Measurements from ENCODE around the gene FAM13A.

DNA sequence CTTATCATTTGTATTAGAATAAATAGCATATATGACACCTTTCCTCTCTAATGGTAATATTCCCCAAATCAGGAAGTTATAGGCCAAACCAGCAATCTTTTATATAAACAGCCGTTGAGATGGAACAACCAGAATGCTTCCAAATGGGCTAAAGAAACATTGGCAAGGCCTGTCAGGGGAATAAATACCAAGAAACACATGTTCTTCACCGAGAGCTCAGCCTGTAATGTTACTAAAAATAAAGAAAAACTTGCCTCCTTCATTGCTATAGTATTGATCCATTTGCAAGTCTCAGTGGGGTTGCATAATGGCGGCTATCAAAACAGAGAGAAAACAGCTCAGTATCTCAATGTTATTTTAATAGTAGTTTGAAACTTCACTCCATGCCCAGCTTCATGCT is 104.9 kb downstream of the FAM13A start:
- TF ChIP-seq, protein P1, sequence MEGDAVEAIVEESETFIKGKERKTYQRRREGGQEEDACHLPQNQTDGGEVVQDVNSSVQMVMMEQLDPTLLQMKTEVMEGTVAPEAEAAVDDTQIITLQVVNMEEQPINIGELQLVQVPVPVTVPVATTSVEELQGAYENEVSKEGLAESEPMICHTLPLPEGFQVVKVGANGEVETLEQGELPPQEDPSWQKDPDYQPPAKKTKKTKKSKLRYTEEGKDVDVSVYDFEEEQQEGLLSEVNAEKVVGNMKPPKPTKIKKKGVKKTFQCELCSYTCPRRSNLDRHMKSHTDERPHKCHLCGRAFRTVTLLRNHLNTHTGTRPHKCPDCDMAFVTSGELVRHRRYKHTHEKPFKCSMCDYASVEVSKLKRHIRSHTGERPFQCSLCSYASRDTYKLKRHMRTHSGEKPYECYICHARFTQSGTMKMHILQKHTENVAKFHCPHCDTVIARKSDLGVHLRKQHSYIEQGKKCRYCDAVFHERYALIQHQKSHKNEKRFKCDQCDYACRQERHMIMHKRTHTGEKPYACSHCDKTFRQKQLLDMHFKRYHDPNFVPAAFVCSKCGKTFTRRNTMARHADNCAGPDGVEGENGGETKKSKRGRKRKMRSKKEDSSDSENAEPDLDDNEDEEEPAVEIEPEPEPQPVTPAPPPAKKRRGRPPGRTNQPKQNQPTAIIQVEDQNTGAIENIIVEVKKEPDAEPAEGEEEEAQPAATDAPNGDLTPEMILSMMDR (tag by site-specific recombination; IDR thresholded peaks at IDR 0.05), result no peak
- TF ChIP-seq, protein P2, sequence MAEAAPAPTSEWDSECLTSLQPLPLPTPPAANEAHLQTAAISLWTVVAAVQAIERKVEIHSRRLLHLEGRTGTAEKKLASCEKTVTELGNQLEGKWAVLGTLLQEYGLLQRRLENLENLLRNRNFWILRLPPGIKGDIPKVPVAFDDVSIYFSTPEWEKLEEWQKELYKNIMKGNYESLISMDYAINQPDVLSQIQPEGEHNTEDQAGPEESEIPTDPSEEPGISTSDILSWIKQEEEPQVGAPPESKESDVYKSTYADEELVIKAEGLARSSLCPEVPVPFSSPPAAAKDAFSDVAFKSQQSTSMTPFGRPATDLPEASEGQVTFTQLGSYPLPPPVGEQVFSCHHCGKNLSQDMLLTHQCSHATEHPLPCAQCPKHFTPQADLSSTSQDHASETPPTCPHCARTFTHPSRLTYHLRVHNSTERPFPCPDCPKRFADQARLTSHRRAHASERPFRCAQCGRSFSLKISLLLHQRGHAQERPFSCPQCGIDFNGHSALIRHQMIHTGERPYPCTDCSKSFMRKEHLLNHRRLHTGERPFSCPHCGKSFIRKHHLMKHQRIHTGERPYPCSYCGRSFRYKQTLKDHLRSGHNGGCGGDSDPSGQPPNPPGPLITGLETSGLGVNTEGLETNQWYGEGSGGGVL (tag by site-specific recombination; IDR thresholded peaks at IDR 0.05), result no peak
- TF ChIP-seq BCL11A (tag by site-specific recombination; IDR thresholded peaks at IDR 0.05; ENCODE audit: low read depth), result no peak
- no peak for TF ChIP-seq RBAK (tag by site-specific recombination; IDR thresholded peaks at IDR 0.05)
- no peak for TF ChIP-seq ZBTB8A (tag by site-specific recombination; IDR thresholded peaks at IDR 0.05)
- TF ChIP-seq, protein P3, sequence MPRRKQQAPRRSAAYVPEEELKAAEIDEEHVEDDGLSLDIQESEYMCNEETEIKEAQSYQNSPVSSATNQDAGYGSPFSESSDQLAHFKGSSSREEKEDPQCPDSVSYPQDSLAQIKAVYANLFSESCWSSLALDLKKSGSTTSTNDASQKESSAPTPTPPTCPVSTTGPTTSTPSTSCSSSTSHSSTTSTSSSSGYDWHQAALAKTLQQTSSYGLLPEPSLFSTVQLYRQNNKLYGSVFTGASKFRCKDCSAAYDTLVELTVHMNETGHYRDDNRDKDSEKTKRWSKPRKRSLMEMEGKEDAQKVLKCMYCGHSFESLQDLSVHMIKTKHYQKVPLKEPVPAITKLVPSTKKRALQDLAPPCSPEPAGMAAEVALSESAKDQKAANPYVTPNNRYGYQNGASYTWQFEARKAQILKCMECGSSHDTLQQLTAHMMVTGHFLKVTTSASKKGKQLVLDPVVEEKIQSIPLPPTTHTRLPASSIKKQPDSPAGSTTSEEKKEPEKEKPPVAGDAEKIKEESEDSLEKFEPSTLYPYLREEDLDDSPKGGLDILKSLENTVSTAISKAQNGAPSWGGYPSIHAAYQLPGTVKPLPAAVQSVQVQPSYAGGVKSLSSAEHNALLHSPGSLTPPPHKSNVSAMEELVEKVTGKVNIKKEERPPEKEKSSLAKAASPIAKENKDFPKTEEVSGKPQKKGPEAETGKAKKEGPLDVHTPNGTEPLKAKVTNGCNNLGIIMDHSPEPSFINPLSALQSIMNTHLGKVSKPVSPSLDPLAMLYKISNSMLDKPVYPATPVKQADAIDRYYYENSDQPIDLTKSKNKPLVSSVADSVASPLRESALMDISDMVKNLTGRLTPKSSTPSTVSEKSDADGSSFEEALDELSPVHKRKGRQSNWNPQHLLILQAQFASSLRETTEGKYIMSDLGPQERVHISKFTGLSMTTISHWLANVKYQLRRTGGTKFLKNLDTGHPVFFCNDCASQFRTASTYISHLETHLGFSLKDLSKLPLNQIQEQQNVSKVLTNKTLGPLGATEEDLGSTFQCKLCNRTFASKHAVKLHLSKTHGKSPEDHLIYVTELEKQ (tag by site-specific recombination; IDR thresholded peaks at IDR 0.05; ENCODE audit: borderline replicate concordance), result no peak
